Measurements from ENCODE around the gene RALGAPA1. TPM values are rescaled to one million over a fixed set of nuclear protein-coding genes. Genes with fewer than 3 reads are reported as not detected.

Gene RALGAPA1
- total and polyA plus RNA-seq, 9 of the 15 experiments (the other 6 are each of a cell fraction or from before 2014, with no cell fraction given) = 2.5 to 16.3 (median 6.2) TPM

- TF ChIP-seq ZNF518B (CRISPR knock-in tag; IDR thresholded peaks at IDR 0.05) = no peak
- TF ChIP-seq EGR1 (conservative IDR thresholded peaks at IDR 0.05) = no peak
- TF ChIP-seq ZNF324 (CRISPR knock-in tag; IDR thresholded peaks at IDR 0.05) = no peak
- peak; percentile 99 for TF ChIP-seq NR1H2 (CRISPR knock-in tag; IDR thresholded peaks at IDR 0.05)
- no peak for TF ChIP-seq LEF1 (IDR thresholded peaks at IDR 0.05)
- TF ChIP-seq SMARCB1 (IDR thresholded peaks at IDR 0.05; ENCODE audit: insufficient read length, low read depth) = peak; percentile 51
- TF ChIP-seq KAT8 (IDR thresholded peaks at IDR 0.05; ENCODE audit: low read depth) = no peak
- TF ChIP-seq ZC3H8 (IDR thresholded peaks at IDR 0.05) = no peak
- TF ChIP-seq ZNF583 (CRISPR knock-in tag; IDR thresholded peaks at IDR 0.05) = 0 out of 2 replicates have a peak, but pooled peaks have one; percentile 71
- no peak for TF ChIP-seq ZNF780A (CRISPR knock-in tag; IDR thresholded peaks at IDR 0.05)
- TF ChIP-seq ZNF133 (CRISPR knock-in tag; IDR thresholded peaks at IDR 0.05) = no peak
- TF ChIP-seq ETS1 (conservative IDR thresholded peaks at IDR 0.05; ENCODE audit: control insufficient read depth, low read depth, low read length) = peak; percentile 83
- TF ChIP-seq ZNF398 (CRISPR knock-in tag; IDR thresholded peaks at IDR 0.05) = no peak
- peak; percentile 99 for TF ChIP-seq LCOR (CRISPR knock-in tag; IDR thresholded peaks at IDR 0.05)
- TF ChIP-seq TFE3 (CRISPR knock-in tag; IDR thresholded peaks at IDR 0.05) = no peak
- no peak for TF ChIP-seq TEAD2 (tag; IDR thresholded peaks at IDR 0.05)
- TF ChIP-seq ARNT (IDR thresholded peaks at IDR 0.05) = no peak
- TF ChIP-seq ZNF512 (tag; IDR thresholded peaks at IDR 0.05) = no peak
Observed at GRCh38 chr14:35534873-35535482, 274.1 kb downstream of the RALGAPA1 start (continued).

All from K562 (cell line).